ENCODE measurements around the gene RNF182.
"Not testable (repeated sequence)": the region's sequence is repeated elsewhere in the genome, so short reads cannot be mapped to it uniquely, and the experiment has no call there.

RNF182 gene

DNA sequence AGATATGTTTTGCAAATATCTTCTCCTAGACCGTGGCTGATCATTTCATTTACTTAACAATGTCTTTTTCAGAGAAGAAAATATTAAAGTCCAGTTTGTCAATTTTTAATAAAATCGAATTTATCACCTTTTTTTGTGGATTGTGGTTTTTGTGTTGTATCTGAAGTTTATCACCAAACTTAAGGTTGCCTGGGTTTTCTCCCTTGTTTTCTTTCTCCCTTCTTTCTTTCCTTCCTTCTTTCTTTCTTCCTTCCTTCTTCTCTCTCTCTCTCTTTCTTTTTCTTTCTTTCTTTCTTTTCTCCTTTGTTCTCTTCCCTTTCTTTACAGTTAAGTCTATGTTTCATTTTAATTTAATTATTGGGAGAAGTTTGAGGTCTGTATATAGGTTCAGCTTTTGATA is 68.7 kb downstream of the RNF182 start:
- DNase-seq = no peak
- intact Hi-C loops (cut with DNase I) = no loop called here

DNA sequence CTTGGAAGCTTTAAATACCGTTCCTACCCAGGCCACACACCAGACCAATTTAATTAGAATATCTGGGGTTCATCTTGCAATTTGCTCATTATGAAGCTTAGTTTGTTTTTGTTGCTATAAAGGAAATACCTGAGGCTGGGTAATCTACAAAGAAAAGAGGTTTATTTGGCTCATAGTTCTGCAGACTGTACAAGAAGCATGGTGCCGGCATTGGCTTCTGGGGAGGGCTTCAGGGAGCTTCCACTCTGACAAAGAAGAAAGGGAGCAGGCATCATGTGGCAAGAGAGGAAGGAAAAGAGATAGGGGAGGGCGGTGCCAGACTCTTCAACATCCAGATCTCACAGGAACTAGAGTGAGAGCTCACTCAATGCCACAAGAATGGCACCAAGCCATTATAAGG is 73.6 kb downstream of the RNF182 start:
- DNase-seq = no peak
- intact Hi-C loops (cut with DNase I) = no loop called here

DNA sequence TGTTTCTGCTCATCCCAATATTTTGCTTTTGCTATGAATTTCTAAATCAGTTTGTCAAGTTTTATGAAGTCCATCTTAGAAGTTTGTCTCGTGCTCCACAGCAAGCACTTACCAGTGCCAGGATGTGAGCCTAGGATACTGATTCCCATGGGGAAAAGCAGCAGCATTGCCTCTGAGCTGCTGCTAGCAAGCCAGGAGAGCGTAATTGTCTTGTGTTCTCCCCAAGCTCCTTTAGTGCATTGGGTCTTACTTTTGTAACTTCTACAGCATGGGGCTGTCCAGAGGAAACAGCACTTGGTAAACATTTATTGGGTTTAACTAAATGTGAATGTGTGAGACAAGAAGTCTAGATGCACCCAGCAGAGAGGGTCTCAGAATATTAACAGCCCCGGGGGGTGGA is 76.1 kb downstream of the RNF182 start:
- intact Hi-C loops (cut with DNase I) = no loop called here
- no peak for DNase-seq

DNA sequence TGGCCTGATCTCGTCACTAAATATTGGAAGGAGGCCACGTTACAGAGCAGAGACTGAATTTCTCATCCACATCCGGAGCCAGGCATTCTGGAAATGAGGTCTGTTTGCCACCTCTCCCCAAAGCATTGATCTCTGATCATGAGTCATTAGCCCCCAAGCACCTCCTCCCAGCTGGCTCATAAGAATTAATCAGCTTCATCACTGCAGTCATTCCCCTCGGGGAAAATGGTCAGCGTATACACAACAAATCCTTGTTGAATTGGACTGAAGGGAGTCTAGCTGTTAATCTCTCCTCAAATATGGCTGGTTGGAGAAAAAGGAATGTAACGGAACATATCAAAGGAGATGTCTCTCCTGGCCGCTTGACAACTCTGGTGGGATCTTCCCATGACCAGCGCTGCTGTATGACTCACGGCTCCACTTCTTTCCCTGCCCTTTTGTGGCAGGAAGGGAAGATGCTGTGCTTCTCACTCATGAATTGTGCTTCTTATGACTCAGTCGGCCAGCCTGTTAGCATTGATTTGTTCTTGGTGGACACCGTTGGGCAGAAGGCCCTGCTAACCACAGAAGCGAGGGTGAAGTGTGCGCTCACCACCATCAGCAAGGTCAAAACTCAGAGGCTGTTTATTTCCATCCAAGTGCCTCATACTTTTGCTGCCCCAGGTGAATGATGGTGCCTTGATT is 76.7 kb downstream of the RNF182 start:
- intact Hi-C loops (cut with DNase I) = no loop called here
- DNase-seq = no peak

DNA sequence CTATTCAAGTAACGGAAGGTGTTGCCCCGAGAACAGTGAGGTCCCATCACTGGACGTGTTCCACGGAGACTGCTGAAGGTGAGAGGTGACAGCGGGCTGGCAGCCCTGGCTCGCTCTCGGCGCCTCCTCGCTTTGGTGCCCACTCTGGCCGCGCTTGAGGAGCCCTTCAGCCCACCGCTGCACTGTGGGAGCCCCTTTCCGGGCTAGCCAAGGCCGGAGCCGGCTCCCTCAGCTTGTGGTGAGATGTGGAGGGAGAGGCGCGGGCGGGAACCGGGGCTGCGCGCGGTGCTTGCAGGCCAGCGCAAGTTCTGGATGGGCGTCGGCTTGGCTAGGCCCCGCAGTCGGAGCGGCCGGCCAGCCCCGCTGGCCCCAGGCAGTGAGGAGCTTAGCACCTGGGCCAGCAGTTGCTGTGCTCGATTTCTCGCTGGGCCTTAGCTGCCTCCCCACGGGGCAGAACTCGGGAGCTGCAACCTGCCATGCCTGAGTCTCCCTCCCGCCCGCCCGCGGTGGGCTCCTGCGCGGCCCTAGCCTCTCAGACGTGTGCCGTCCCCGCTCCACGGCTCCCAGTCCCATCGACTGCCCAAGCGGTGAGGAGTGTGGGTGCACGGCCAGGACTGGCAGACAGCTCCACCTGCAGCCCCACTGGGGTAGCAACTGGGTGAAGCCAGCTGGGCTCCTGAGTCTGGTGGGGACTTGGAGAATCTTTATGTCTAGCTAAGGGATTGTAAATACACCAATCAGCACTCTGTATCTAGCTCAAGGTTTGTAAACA is 77.6 kb downstream of the RNF182 start:
- DNase-seq = no peak
- intact Hi-C loops (cut with DNase I) = no loop called here

DNA sequence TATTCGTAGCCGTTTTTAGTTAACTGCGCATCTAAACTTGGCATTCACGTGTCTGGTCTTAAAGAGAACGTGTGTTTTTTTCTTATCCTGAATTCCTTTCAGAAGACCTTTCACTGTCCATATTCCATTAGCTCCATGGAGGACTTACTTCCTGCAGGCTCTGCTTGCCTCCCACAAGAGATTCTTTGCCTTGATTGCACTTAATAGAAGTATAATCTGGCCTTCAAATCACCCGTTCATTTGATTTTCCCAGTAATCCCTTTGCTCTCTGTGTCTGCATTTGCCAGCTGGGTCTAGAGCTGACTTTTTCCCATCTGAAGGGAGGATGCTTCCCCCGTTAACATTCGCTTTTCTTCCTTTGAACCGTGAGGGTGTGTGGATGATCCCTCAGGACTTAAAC is 79.5 kb downstream of the RNF182 start:
- intact Hi-C loops (cut with DNase I) = no loop called here
- no peak for DNase-seq

DNA sequence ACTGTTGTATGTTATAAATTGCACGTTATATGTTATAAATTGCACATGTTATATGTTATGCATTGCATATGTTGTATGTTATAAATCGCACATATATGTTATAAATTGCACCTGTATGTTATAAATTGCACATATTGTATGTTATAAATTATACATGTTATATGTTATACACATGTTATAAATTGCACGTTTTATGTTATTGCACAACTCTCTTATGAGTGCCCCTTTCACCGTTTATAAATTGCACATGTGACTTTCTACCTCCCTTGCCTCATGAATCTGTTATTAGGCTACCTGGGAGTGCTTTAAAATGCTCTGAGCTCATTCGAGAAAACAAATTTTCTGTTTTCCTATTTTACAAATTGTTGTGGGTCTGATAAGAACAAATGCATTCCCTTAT is 84.1 kb downstream of the RNF182 start:
- DNase-seq = no peak
- intact Hi-C loops (cut with DNase I) = no loop called here

DNA sequence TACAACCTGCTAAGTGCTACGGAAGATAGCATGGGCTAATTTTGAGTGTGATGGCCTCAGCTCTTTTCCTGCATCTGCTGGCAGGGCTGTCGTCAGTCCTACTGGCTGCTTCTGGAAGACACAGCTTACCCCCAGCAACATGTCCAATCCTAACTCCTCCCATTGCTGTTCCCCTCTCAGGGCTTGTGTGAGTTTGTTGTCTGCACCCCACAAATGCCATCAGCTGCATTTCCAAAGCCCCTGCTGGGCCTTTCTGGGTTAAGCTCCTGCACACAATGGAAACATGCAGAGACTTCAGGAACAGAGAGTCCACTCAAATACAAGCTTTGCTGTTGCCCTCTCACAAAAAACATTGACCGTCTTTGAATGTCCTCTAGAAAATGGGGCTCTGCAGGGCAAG is 84.7 kb downstream of the RNF182 start:
- intact Hi-C loops (cut with DNase I) = no loop called here
- DNase-seq = no peak

DNA sequence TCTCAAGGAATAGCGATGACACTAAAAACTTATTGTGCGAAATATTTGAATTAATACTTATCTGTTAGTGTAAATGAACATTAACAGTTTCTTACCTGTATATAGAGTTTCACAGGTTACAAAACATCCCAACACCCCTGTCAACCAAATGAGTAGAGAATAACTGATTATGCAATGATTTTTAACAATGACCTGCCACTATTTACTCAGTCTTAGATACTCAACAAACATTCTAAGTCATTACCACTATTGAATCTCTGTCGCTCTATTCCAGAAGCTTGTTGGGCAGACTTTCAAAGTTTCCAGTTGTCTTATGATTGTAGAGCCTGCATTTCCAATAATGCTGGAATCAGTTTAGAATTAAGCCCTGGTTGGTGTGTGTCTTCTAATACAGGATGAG is 85.5 kb downstream of the RNF182 start:
- intact Hi-C loops (cut with DNase I) = no loop called here
- no peak for DNase-seq

DNA sequence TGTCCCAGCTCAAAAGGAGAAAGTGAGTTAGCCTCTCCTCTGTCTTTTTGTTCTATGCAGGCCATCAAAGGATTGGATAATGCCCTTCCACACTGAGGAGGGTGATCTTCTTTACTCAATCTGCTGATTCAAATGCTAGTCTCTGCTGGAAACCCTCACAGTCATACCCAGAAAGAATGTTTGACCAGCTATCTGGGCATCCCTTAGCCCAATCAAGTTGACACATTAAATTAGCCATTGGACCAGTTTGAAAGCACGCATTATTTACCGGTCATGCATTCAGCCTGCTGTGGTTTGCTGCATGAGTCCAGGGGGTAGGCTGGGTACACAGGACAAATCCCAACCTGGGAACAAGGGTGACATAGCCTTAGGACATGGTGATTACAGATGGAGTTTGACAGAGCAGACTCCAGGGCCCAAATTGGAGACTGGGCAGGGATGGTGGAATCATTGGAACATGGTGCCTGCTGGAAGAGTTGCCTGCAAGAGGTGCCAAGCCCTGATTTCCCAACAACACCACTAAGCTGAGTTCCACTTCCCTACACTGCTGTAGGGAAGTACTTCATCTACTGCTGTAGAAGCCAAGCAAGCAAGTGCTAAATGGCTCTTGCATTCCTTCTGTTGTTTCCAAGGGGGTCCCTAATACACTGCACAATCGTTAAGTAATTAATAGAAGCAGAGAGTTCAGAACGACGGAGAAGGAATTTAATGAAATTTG is 87.7 kb downstream of the RNF182 start:
- no peak for DNase-seq
- intact Hi-C loops (cut with DNase I) = no loop called here

DNA sequence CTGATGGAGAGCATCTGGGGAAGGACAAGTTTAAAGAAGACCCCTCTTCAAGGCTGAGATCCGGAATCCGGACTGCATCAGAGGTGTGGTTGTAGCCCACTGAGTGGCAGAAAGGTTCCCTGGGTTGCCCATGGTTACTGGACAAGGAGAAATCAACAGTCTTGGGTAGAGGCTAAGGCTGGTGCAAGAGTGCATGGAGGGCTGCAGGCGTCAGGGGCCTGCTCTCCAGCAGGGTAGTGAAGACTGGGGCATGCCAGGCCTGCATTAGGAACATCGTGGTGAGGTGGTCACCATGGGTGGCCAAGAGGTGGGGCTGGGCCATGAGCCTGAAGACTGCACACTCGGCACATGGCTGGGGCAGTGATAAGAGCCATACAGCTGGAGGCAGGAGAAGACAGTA is 91.2 kb downstream of the RNF182 start:
- peak in 1 of 10 donors; percentile 72 for DNase-seq
- intact Hi-C loops (cut with DNase I) = no loop called here

DNA sequence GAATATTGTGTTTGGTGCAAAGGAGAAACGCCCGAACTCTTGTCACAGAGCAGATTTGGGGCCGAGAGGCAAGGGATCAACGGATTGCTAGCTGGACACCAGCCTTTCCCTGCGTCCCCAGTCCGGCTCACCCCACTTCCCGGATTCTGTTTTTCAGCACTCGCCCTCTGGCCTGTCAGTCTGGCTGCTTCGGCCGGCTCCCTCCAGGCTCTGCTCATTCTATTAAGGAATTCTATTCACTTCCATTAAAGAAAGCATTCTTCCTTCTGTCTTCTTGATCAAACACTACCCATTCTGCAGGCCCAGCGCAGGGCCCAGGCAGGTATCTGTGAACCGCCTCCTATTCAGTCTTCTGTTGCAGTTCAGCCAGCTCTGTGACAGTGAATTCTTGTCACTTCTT is 91.7 kb downstream of the RNF182 start:
- intact Hi-C loops (cut with DNase I) = no loop called here
- DNase-seq = peak in 1 of 10 donors; percentile 81

DNA sequence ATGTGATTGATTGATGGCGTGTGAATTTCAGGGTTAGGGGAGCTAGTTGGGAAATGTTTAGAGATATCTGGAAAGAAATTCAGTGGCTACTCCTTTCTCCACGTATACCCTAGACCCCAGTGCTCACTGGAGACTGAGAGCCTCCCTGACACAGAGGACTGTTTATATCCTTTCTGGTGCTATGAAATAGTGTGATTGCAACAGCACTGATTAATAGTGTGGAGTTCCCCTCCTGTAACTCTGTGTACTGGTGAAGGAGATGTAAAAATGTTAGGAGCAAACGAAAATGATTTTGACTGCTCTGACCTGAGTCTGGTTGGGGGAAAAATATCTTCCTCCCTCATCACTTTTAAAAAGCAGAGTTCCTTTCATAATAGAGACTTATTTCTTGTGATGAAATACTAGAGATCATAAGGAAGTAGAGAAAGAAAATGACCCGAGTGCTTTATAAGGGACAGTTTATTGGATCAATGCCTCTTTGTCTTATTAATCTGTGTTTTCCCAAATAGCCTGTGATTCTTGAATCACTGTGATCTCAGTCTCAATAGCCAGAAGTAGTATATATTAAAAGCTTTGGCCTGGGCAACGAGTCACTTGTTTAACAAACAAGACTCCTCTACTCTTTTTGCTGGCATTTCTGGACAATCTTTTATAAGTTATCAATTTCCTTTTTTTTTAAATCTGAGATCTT is 92.3 kb downstream of the RNF182 start:
- no peak for DNase-seq
- intact Hi-C loops (cut with DNase I) = no loop called here

DNA sequence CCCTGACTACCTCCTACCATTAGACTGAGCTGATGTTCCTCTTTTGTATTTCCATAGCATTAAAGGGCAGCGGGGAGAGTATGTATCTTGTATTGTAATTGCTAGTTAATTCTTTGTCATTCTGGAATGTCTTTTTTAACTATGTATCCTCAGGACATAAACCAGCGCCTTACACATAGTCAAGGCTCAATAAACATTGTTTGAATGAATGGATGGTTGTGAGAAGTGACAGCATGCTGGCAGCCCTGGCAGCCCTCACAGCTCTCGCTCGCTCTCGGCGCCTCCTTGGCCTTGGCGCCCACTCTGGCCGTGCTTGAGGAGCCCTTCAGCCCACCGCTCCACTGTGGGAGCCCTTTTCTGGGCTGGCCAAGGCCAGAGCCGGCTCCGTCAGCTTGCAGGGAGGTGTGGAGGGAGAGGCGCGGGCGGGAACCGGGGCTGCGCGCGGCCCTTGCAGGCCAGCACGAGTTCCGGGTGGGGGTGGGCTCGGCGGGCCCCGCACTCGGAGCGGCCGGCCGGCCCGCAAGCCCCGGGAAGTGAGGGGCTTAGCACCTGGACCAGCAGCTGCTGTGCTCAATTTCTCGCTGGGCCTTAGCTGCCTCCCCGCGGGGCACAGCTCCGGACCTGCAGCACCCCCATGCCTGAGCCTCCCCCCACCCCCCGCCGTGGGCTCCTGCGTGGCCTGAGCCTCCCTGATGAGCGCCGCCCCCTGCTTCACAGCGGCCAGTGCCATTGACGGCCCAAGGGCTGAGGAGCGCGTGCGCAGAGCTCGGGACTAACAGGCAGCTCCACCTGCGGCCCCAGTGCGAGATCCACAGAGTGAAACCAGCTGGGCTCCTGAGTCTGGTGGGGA is 93.1 kb downstream of the RNF182 start:
- DNase-seq = peak in 1 of 10 donors; percentile 77
- intact Hi-C loops (cut with DNase I) = no loop called here

DNA sequence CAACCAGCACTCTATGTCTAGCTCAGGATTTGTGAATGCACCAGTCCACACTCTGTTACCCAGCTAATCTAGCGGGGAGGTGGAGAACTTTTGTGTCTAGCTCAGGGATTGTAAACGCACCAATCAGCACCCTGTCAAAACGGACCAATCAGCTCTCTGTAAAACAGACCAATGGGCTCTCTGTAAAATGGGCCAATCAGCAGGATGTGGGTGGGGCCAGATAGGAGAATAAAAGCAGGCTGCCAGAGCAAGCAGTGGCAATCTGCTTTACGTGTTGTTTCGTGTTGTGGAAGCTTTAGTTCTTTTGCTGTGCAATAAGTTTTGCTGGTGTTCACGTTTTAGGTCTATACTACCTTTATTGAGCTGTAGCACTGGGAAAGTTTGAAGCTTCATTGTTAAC is 93.8 kb downstream of the RNF182 start:
- DNase-seq; intact Hi-C loops (cut with DNase I): not testable (repeated sequence)

DNA sequence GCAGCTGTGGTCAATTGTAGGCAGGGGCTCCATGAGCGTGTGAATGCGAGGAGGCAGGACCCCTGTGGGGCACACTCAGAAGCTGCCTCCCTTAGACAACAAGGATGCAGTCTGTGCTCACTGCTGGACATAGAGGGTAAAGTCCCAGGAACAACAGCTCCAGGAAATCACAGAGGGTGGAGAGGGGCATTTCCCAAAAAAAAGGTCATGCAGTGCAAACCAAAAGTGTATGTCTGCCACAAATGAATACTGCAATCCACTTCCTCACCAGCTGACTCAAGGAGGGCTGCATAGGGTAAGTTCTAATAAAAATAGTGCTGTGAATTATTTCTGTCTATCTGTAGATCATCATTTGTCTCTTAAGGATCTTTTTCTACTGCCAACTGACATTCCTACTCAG is 95.8 kb downstream of the RNF182 start:
- no peak for DNase-seq
- intact Hi-C loops (cut with DNase I) = no loop called here

DNA sequence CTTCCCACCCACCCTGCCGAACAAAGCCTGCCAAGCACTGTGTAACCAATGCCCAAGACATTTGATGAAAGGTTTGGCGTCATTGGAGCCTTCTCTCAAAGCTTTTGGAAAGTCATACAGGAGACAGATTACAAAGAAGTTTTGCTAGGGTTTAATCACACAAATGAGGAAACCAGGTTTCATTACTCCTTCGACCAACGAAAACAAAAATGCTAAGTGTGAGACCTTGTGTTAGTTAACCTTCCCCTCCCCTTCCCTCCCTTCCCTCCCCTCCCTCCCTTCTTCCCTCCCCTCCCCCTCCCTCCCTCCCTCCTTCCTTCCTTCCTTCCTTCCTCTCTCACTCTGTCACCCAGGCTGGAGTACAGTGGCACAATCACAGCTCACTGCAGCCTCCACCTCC is 96.7 kb downstream of the RNF182 start:
- DNase-seq = no peak

DNA sequence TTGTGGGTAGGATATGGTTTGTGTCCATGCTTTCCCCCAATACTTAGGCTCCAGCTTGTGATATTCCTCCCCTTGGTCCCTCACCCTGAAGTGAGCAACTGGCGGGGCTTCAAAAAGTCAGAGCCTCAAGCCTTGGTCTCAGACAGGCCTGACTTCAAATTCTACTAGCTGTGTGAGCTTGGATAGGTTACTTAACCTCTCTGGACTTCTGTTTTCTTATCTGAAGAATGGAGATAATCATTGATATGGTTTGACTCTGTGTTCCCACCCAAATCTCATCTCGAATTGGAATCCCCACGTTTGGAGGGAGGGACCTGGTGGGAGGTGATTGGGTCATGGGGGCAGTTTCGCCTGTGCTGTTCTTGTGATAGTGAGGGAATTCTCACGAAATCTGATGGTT is 97.9 kb downstream of the RNF182 start:
- no peak for DNase-seq
- intact Hi-C loops (cut with DNase I) = no loop called here

More for the DNA sequence above, 96.7 kb downstream of the RNF182 start:
- intact Hi-C loops (cut with DNase I) = no loop called here

DNA sequence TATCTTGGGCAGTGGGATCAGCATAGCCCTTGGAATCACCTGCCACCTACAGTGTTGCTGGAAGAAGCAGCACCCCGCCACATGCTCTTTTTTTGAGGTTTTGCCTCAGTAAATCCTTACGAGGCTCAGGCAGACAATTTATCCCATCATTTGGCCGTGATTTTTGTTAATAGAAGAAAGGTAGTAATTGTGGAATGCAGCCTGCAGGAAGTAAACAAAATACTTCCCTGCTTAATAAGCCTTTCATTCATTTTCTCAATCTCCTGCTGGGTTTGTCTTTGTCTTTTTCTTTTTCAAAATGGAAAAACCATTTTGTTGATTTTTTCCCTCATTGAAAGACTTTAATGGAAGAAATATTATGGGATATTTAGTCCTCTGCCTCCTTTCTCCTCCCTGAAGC is 99.1 kb downstream of the RNF182 start:
- intact Hi-C loops (cut with DNase I) = no loop called here
- no peak for DNase-seq

DNA sequence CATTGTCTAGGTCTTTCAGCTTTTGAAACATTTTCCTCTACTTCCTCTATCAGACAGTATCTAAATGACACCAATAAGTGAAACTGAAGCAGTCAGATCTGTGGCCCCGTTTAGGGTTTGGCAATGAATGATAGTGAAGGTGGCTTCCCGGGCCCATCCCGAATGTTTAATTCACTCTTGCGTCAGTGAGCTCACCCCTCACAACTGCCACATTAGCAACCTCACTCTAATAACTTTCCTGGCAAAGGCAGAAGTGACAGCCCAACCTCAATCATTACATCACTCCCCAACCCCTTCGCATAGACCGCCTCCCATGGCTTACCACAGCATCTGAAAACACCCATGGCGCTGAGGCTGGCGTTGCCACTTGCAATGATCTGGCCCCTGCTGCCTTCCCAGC is 100.4 kb downstream of the RNF182 start:
- DNase-seq = no peak
- intact Hi-C loops (cut with DNase I) = no loop called here

All from posterior cingulate gyrus (tissue), 11 donors.